ENCODE results near the gene PPM1F. TPM values are rescaled to one million over a fixed set of nuclear protein-coding genes. Genes with fewer than 3 reads are reported as not detected.

The PPM1F gene
- total RNA-seq, 1 experiment from 2014 or later, result 28.6 TPM

GRCh38 chr22:21917959-21918261 is 34.7 kb downstream of the PPM1F start:
- TF ChIP-seq OVOL2 (CRISPR knock-in tag; IDR thresholded peaks at IDR 0.05; ENCODE audit: borderline replicate concordance) (no peak), RELA (CRISPR knock-in tag; IDR thresholded peaks at IDR 0.05; ENCODE audit: borderline replicate concordance) (0 out of 2 replicates have a peak, but pooled peaks have one; percentile 69), NFATC4 (CRISPR knock-in tag; IDR thresholded peaks at IDR 0.05) (no peak)
- Mint-ChIP-seq H3K9me3 (no peaks in the 10 kb centered on the region), H3K4me3 (no peak overlapping the region), H3K27me3 (ENCODE audit: low read depth) (no peaks in the 10 kb centered on the region), H3K27ac (no peak overlapping the region), H3K4me1 (peaks cover 50% of the 10 kb centered on the region), H3K36me3 (no peaks in the 10 kb centered on the region)
- ChIA-PET POLR2A (no interaction called here), CTCF (interaction anchor here (0.8 to 4.1 kb wide), 7 partner anchors 10 to 143 kb away, joined by 3 to 44 read pairs (median 6); partner anchors contain the start of gene PPM1F)
- ATAC-seq (no peak), DNase-seq (ENCODE audit: low spot score) (no peak)

DNA sequence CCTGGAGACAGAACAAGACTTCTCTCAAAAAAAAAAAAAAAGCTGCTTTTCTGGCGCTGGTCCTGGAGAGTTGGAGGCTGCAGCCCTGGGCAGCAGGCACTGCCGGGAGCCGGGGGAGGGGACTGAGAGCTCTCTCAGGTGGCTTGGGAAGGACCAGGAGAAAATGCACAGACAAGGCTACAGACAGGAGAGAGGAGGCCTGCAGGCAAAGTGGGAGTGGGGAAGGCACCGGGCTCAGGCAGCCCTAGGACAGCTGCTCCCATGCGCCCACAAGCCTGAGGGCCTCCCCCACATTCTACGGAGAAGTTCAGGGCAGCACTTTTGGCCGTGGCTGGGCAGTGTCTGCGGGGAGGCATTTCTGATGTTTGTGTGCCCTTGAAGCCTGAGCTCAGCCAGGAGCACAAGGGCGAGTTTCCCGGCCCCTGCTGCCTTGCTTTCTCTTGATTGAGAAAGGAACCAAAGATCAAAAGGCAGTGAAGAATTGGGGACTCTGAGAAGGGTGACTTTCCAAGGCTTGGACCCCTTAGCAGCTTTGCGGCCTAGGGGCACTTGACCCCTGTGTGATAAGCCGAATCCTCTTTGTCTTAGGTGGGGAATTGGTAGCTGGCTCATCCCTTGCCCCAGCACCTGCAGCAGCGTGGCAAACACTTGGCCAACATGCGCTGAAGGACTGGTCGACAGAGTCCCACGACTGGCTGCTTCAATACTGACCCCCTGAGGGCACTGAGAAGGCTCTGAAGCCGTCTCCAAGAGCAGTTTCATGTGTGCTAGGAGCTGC is 35.3 kb downstream of the PPM1F start:
- no peak overlapping the region for H3K4me3 Mint-ChIP-seq
- no peaks in the 10 kb centered on the region for H3K9me3 Mint-ChIP-seq
- H3K27ac Mint-ChIP-seq, result peak overlapping the region; percentile 86; the same call in 1 of the 2 replicates
- no peaks in the 10 kb centered on the region for H3K36me3 Mint-ChIP-seq
- TF ChIP-seq NFE2L1 (CRISPR knock-in tag; IDR thresholded peaks at IDR 0.05) (no peak), ATF1 (CRISPR knock-in tag; IDR thresholded peaks at IDR 0.05) (no peak), NFATC4 (CRISPR knock-in tag; IDR thresholded peaks at IDR 0.05) (no peak), SMAD4 (CRISPR knock-in tag; IDR thresholded peaks at IDR 0.05) (no peak), FOXP1 (CRISPR knock-in tag; IDR thresholded peaks at IDR 0.05; ENCODE audit: borderline replicate concordance) (no peak), NR2C2 (CRISPR knock-in tag; IDR thresholded peaks at IDR 0.05) (no peak), ZNF423 (CRISPR knock-in tag; IDR thresholded peaks at IDR 0.05) (0 out of 2 replicates have a peak, but pooled peaks have one; percentile 7), ZNF219 (CRISPR knock-in tag; IDR thresholded peaks at IDR 0.05; ENCODE audit: borderline replicate concordance) (no peak)
- TF ChIP-seq, protein P1, sequence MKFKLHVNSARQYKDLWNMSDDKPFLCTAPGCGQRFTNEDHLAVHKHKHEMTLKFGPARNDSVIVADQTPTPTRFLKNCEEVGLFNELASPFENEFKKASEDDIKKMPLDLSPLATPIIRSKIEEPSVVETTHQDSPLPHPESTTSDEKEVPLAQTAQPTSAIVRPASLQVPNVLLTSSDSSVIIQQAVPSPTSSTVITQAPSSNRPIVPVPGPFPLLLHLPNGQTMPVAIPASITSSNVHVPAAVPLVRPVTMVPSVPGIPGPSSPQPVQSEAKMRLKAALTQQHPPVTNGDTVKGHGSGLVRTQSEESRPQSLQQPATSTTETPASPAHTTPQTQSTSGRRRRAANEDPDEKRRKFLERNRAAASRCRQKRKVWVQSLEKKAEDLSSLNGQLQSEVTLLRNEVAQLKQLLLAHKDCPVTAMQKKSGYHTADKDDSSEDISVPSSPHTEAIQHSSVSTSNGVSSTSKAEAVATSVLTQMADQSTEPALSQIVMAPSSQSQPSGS (CRISPR knock-in tag; IDR thresholded peaks at IDR 0.05; ENCODE audit: borderline replicate concordance, low read depth), result no peak
- TF ChIP-seq, protein P2, sequence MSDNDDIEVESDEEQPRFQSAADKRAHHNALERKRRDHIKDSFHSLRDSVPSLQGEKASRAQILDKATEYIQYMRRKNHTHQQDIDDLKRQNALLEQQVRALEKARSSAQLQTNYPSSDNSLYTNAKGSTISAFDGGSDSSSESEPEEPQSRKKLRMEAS (CRISPR knock-in tag; IDR thresholded peaks at IDR 0.05), result 0 out of 2 replicates have a peak, but pooled peaks have one; percentile 35
- TF ChIP-seq, protein P3, sequence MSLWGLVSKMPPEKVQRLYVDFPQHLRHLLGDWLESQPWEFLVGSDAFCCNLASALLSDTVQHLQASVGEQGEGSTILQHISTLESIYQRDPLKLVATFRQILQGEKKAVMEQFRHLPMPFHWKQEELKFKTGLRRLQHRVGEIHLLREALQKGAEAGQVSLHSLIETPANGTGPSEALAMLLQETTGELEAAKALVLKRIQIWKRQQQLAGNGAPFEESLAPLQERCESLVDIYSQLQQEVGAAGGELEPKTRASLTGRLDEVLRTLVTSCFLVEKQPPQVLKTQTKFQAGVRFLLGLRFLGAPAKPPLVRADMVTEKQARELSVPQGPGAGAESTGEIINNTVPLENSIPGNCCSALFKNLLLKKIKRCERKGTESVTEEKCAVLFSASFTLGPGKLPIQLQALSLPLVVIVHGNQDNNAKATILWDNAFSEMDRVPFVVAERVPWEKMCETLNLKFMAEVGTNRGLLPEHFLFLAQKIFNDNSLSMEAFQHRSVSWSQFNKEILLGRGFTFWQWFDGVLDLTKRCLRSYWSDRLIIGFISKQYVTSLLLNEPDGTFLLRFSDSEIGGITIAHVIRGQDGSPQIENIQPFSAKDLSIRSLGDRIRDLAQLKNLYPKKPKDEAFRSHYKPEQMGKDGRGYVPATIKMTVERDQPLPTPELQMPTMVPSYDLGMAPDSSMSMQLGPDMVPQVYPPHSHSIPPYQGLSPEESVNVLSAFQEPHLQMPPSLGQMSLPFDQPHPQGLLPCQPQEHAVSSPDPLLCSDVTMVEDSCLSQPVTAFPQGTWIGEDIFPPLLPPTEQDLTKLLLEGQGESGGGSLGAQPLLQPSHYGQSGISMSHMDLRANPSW (CRISPR knock-in tag; conservative IDR thresholded peaks at IDR 0.05; ENCODE audit: low read depth), result no peak
- H3K27me3 Mint-ChIP-seq (ENCODE audit: low read depth), result no peaks in the 10 kb centered on the region
- DNase-seq (ENCODE audit: low spot score) (peak; percentile 41), ATAC-seq (peak; percentile 32)
- ChIA-PET POLR2A (interaction anchor here (0.6 to 0.9 kb wide), 2 partner anchors 18 to 181 kb away, joined by 5 to 6 read pairs; no protein-coding TSS in a partner anchor), CTCF (interaction anchor here (0.6 to 4.1 kb wide), 13 partner anchors 8 to 191 kb away, joined by 3 to 44 read pairs (median 4); partner anchors contain the start of gene PPM1F)
- peaks cover 45% of the 10 kb centered on the region for H3K4me1 Mint-ChIP-seq

GRCh38 chr22:21916309-21916918 is 36.2 kb downstream of the PPM1F start:
- CTCF ChIA-PET, result interaction anchor here (0.6 to 4.1 kb wide), 12 partner anchors 9 to 1875 kb away, joined by 3 to 44 read pairs (median 6); partner anchors contain the start of gene PPM1F
- no peaks in the 10 kb centered on the region for H3K36me3 Mint-ChIP-seq
- TF ChIP-seq, protein P4, sequence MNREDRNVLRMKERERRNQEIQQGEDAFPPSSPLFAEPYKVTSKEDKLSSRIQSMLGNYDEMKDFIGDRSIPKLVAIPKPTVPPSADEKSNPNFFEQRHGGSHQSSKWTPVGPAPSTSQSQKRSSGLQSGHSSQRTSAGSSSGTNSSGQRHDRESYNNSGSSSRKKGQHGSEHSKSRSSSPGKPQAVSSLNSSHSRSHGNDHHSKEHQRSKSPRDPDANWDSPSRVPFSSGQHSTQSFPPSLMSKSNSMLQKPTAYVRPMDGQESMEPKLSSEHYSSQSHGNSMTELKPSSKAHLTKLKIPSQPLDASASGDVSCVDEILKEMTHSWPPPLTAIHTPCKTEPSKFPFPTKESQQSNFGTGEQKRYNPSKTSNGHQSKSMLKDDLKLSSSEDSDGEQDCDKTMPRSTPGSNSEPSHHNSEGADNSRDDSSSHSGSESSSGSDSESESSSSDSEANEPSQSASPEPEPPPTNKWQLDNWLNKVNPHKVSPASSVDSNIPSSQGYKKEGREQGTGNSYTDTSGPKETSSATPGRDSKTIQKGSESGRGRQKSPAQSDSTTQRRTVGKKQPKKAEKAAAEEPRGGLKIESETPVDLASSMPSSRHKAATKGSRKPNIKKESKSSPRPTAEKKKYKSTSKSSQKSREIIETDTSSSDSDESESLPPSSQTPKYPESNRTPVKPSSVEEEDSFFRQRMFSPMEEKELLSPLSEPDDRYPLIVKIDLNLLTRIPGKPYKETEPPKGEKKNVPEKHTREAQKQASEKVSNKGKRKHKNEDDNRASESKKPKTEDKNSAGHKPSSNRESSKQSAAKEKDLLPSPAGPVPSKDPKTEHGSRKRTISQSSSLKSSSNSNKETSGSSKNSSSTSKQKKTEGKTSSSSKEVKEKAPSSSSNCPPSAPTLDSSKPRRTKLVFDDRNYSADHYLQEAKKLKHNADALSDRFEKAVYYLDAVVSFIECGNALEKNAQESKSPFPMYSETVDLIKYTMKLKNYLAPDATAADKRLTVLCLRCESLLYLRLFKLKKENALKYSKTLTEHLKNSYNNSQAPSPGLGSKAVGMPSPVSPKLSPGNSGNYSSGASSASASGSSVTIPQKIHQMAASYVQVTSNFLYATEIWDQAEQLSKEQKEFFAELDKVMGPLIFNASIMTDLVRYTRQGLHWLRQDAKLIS (CRISPR knock-in tag; IDR thresholded peaks at IDR 0.05; ENCODE audit: borderline replicate concordance), result no peak
- TF ChIP-seq JUN (CRISPR knock-in tag; IDR thresholded peaks at IDR 0.05), result no peak
- TF ChIP-seq TCF7 (CRISPR knock-in tag; IDR thresholded peaks at IDR 0.05; ENCODE audit: low read depth), result no peak
- TF ChIP-seq, protein P5, sequence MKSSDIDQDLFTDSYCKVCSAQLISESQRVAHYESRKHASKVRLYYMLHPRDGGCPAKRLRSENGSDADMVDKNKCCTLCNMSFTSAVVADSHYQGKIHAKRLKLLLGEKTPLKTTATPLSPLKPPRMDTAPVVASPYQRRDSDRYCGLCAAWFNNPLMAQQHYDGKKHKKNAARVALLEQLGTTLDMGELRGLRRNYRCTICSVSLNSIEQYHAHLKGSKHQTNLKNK (CRISPR knock-in tag; IDR thresholded peaks at IDR 0.05), result no peak
- TF ChIP-seq, protein P6, sequence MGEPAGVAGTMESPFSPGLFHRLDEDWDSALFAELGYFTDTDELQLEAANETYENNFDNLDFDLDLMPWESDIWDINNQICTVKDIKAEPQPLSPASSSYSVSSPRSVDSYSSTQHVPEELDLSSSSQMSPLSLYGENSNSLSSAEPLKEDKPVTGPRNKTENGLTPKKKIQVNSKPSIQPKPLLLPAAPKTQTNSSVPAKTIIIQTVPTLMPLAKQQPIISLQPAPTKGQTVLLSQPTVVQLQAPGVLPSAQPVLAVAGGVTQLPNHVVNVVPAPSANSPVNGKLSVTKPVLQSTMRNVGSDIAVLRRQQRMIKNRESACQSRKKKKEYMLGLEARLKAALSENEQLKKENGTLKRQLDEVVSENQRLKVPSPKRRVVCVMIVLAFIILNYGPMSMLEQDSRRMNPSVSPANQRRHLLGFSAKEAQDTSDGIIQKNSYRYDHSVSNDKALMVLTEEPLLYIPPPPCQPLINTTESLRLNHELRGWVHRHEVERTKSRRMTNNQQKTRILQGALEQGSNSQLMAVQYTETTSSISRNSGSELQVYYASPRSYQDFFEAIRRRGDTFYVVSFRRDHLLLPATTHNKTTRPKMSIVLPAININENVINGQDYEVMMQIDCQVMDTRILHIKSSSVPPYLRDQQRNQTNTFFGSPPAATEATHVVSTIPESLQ (CRISPR knock-in tag; IDR thresholded peaks at IDR 0.05), result no peak
- no peak for TF ChIP-seq GTF2I (CRISPR knock-in tag; conservative IDR thresholded peaks at IDR 0.05)
- no peak for TF ChIP-seq RORB (CRISPR knock-in tag; IDR thresholded peaks at IDR 0.05)

More at GRCh38 chr22:21916309-21916918, 36.2 kb downstream of the PPM1F start:
- peaks cover 36% of the 10 kb centered on the region for H3K4me1 Mint-ChIP-seq
- no peak overlapping the region for H3K4me3 Mint-ChIP-seq
- H3K27me3 Mint-ChIP-seq (ENCODE audit: low read depth), result no peaks in the 10 kb centered on the region
- DNase-seq (ENCODE audit: low spot score) (no peak), ATAC-seq (no peak)
- no peaks in the 10 kb centered on the region for H3K9me3 Mint-ChIP-seq
- POLR2A ChIA-PET, result interaction anchor here (0.7 to 0.9 kb wide), 2 partner anchors 180 to 298 kb away, joined by 3 to 6 read pairs; no protein-coding TSS in a partner anchor
- no peak overlapping the region for H3K27ac Mint-ChIP-seq
